ENCODE measurements around the gene RASL12. TPM values are rescaled to one million over a fixed set of nuclear protein-coding genes. Genes with fewer than 3 reads are reported as not detected.
"Not testable (repeated sequence)": the region's sequence is repeated elsewhere in the genome, so short reads cannot be mapped to it uniquely, and the experiment has no call there.

Gene RASL12
- total and polyA plus RNA-seq, 11 donors, result 8.3 to 35.0 (median 13.3) TPM

GRCh38 chr15:65076486-65077290 lies 8.9 kb upstream of the RASL12 start, which contains the start of gene KBTBD13:
KBTBD13 (plus strand) TSS chr15:65076746; CDS start chr15:65076816, 70 bp downstream.
- Histone ChIP-seq H3K4me3 (peak within 1 kb of the TSS in 10 of 12 donors; percentile 1 to 37 (median 18)), H3K4me1 (peaks cover 6 to 74% (median 29%) of the 10 kb centered on the region in 12 donors), H3K27me3 (peaks cover 0 to 20% (median 0%) of the 10 kb centered on the region in 9 donors), H3K27ac (peak within 1 kb of the TSS; percentile 15 to 89 (median 75)), H3K9me3 (no peaks in the 10 kb centered on the region), H3K36me3 (no peaks in the 10 kb centered on the region)
- TF ChIP-seq POLR2A (IDR thresholded peaks at IDR 0.05) (no peak), CTCF (IDR thresholded peaks at IDR 0.05) (no peak)
- DNase-seq (peak in 4 of 5 donors; percentile 42 to 71 (median 53)), ATAC-seq (peak; percentile 75 to 85 (median 80))
- intact Hi-C loops (cut with DNase I), result loop anchor here in 1 of 10 donors (2.0 kb wide), 1 partner anchor 46 kb away; no protein-coding TSS in a partner anchor
- WGBS, 4 donors, result 61 to 71% (median 64%) methylated on average over 34 to 73 of the region's 73 CpGs

- not testable (repeated sequence) for DNase-seq, ATAC-seq, H3K36me3 ChIP-seq, H3K9me3 ChIP-seq
- peak overlapping the region in 5 of 12 donors; percentile 1 to 37 (median 26) for H3K4me3 ChIP-seq
- H3K27ac ChIP-seq, result peak overlapping the region; percentile 15 to 89 (median 75)
- 41 to 58% (median 48%) methylated on average over 11 to 12 of the region's 12 CpGs for WGBS, 4 donors
- intact Hi-C loops (cut with DNase I), result loop anchor here in 1 of 10 donors (2.0 kb wide), 1 partner anchor 45 kb away; no protein-coding TSS in a partner anchor
- H3K4me1 ChIP-seq, result peaks cover 14 to 75% (median 32%) of the 10 kb centered on the region in 12 donors
- peaks cover 0 to 20% (median 0%) of the 10 kb centered on the region in 9 donors for H3K27me3 ChIP-seq
These were observed 8.0 kb upstream of the RASL12 start for GRCh38 chr15:65075607-65076395.

DNA sequence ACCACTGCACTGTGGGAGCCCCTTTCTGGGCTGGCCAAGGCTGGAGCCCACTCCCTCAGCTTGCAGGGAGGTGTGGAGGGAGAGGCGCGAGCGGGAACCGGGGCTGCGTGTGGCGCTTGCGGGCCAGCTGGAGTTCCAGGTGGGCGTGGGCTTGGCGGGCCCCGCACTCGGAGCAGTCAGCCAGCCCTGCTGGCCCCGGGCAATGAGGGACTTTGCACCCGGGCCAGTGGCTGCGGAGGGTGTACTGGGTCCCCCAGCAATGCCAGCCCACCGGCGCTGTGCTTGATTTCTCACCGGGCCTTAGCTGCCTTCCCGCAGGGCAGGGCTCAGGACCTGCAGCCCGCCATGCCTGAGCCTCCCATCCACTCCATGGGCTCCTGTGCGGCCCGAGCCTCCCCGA lies 7.2 kb upstream of the RASL12 start:
- H3K27me3 ChIP-seq, result peaks cover 0 to 20% (median 0%) of the 10 kb centered on the region in 9 donors
- H3K4me3 ChIP-seq; H3K9me3 ChIP-seq; H3K36me3 ChIP-seq; ATAC-seq; intact Hi-C loops (cut with DNase I); DNase-seq: not testable (repeated sequence)
- H3K27ac ChIP-seq, result peak overlapping the region in 1 of 12 donors; percentile 8
- WGBS, 4 donors, result 95 to 98% (median 97%) methylated on average over 9 to 19 of the region's 22 CpGs
- peaks cover 18 to 78% (median 38%) of the 10 kb centered on the region in 12 donors for H3K4me1 ChIP-seq

GRCh38 chr15:65072617-65073016 lies 4.8 kb upstream of the RASL12 start:
- ATAC-seq (no peak), DNase-seq (peak in 1 of 5 donors; percentile 4)
- intact Hi-C loops (cut with DNase I), result no loop called here
- WGBS, 4 donors, result 92 to 97% (median 94%) methylated on average over 3 of the region's 3 CpGs
- H3K9me3 ChIP-seq, result no peaks in the 10 kb centered on the region
- H3K27me3 ChIP-seq, result peaks cover 0 to 16% (median 0%) of the 10 kb centered on the region in 9 donors
- H3K36me3 ChIP-seq, result no peaks in the 10 kb centered on the region
- H3K4me1 ChIP-seq, result peaks cover 18 to 82% (median 50%) of the 10 kb centered on the region in 12 donors
- no peak for TF ChIP-seq POLR2A (IDR thresholded peaks at IDR 0.05)
- no peak for TF ChIP-seq CTCF (IDR thresholded peaks at IDR 0.05)
- H3K27ac ChIP-seq, result peak overlapping the region in 10 of 12 donors; percentile 52 to 93 (median 76)
- H3K4me3 ChIP-seq, result no peak overlapping the region
